Activated CD4-positive, alpha-beta T cell treated with anti-CD3 and anti-CD28 coated beads, Interleukin-2, Interleukin-6, amounts not matched to agents 100 ng/mL and 50 ng/mL, durations not matched to agents 16 hours and 8 hours (primary cell): ENCODE results near the gene CLTRN.
"Not testable (repeated sequence)": the region's sequence is repeated elsewhere in the genome, so short reads cannot be mapped to it uniquely, and the experiment has no call there.

ENCODE experiments used
- DNase-seq: peaks from one replicate; pipeline ENCODE4 v3.0.0-alpha.2; 2020

The CLTRN gene

DNA sequence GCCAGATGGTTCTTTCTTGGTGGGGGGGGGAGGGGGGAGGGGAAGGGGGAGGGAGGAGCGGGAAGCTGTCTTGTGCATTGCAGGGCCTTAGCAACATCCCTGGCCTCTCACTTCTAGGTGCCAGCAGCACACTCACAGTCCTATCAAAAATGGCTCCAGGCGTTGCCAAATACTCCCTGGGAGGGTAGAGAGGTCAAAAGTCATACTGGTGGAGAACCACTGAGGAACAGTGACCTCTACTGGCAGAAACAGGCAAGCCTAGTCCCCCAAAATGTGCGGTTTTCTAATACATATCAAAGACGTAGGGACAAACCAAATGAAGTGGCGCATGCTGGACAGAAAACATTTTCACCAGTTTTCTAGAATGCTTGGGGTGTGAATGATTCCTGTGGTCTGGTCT is 17.1 kb downstream of the CLTRN start:
- DNase-seq = not testable (repeated sequence)

DNA sequence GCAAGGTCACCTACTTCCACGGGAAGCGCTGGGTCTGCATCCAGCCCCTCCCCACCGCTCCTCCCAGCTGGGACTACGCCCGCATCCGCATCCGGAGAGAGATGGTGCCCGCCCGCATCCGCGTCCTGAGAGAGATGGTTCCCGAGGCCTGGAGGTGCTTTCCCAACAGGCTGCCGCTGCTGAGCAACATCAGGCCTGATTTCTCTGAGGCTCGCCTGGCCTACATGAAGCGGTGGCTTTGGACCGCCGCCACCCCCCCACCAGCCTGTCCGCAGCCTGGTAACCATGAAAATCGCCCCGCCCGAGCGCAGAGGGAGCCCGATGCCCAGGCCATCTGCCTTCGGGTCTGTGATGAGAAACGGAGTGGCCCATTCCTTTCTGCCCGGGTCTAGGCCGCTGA is 18.1 kb downstream of the CLTRN start:
- no peak for DNase-seq

DNA sequence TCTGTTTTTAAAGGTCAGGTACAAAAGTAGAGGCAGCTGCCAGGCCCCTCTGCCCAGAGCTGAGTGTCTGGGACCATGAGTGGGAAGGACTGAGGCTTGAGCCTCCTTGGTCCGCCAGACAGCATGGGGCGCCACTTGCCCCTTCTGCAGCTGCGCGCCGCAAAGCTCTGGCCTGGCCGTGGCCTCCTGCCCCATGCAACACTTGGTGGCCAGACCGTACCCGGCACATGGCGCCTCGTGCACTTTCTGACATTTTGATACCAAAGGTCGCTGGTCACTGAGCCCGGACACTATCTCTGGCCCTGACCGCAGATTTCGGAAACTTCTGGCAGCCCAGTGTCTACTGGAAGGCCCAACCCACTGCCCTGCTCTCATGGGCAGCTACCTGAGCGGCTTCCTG is 18.6 kb downstream of the CLTRN start:
- no peak for DNase-seq

DNA sequence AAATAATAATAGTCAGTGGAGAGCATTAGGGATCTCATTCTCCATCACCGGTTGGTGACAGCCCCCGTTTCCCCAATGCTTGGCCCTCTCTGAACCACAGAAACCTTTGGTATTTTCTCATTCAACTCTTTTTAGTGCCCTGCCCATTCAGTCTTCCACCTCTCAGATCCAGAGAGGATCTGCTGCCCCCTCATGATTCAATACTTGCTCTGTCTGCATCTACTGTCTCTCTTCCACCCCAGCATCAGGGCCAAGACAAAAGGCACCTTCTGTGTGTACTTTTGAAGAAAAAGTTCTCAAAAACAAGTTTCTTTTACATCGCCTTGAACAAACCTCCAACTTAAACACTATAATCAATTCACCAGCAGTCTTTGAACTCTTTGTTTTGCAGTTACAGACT is 19.3 kb downstream of the CLTRN start:
- no peak for DNase-seq

DNA sequence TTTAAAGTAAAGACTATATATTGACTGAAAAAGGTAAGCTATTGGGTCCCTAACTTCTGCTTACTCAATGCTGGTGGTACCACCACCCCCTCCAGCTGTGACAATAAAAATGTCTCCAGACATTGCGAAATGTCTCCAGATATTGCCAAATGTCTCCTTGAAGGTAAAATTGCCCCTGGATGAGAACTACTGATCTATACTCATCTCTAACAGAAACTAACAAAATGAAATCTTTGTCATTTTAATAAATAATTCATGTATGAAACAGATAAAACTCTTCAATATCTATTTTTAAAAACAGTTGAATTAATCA is 20.1 kb downstream of the CLTRN start:
- DNase-seq = no peak

DNA sequence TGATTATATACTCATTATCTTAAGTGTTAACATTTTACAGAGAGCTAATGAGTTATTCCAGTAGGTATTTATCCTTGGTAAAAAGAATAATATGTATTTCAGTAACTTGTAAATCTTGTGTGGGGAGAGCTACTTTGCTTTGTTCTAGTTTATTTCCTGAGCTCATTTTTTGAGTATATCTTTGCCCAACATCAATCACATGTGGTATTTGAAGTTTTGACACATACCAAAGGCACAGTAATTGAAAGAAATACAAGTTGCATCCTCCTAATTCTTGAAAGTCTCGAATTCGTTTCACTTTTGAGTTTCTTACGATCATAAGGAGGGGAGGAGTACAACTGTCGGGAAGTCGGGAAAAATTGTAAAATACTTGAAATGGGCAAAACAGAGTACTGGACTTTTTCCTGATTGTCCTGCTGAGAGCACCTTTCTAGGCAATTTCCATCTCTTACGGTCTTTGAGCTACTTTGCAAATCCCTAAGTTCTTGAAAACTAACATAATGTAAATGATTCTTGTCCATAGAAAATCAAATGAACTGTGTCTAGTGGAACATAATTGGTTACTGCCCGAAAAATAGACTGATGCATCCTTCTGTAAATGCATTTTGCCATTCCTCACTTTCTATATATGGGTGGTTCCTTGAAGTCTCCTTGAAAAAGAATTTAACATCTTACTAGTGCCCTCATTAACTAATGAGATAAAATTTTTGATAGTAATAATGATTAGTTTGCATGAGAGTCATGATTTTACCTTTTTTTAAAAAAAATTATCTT is 20.6 kb downstream of the CLTRN start:
- DNase-seq = no peak

DNA sequence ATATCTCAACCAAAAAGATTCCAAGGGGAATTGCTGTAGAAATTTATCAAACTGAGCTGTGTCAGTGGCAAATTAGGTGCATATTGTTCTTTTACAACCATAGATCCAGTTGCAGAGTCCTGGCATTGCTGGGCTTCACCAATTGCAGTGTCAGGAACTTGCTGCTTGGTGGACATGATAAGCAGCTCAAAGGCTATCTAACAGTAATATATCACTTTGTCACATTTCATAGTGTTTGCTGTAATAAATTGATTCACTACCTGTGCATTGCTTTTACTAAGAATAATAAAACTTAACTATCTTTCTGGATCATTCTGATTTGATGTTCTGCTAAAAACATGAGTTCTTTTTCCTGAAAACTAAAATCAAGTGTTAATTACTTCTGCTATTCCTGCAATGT is 33.0 kb downstream of the CLTRN start:
- no peak for DNase-seq

DNA sequence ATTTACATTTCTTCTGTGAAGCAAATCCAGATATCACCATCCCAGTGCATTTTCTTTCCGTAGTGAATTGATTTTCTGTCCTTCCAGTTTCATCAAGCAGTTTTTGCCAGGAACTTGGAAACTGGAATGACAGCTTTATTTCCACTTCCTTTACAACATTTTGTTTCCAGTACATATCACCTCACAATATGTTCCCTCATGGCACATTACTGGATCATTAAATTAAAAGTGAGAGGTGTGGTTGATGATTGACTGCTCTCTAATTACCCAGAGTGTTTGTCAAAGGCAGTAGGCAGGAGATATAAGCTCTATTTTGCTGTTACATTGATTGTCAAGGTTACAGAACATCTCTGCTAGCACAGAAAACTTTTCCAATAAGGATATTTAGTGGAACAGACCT is 41.6 kb downstream of the CLTRN start:
- DNase-seq = no peak

DNA sequence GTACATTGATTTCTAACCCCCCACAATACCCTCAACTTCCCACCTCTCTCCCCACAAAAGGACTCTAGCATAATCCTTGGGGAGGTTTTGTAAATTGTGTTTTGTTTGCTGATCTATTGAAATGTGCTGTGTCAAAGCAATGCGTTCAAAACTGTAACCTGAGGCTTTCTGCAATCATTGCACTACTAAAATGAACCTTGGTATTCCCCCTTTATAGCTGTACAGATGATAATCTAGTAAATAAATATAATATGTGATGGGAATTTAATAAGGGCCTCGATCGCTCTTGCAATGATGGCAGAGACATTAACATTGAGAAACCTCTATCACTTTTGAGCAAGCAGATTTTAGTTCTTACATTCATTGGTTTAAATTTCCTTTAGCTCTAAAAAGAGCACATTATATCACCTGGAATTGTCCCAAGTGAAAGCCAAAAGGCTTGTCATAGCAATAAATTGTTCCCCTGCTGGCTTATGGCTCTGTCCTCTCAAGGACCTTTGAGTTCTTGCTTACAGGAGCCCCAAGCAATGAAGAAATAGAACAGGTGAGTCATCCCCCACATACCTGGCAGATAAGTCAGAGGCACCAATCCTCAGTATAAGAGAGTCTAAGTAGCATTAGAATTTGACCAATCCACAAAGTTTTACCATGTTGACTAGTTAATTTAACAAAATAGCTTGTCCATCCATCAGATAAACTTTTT is 45.4 kb downstream of the CLTRN start:
- DNase-seq = no peak

DNA sequence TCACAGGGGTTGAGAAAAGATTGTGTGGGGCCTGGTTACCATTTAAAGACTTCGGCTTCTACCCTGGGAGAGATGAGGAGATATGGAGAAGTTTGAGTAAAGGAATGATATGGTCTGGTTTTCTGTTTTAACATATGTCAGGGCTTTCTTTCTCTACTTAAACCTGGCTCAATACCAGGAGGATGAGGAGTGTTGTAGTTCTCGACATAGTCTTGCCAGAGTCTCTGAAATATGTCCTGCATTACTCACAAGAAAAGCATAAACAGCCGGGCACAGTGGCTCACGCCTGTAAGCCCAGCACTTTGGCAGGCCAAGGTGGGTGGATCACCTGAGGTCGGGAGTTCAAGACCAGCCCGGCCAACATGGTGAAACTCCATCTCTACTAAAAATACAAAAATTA is 47.5 kb downstream of the CLTRN start:
- no peak for DNase-seq

DNA sequence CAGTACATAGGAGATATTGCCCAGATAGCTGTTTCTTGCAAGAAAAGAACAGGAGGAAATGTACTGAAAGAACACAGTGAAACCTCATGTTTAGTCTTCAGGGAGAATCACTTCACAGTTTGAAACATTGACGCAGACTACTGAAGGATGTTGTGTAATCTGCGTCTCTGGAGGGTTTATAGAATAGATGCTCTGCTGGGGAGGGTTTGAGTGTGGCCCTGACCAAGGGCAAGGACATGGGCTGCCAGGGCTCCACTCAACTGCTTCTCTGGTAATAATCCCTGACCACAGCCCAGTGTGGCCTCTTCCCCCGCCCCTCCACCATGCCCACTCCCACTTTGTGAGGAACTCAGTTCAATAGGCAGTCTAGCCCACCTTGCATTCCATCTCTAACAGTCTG is 48.1 kb downstream of the CLTRN start:
- DNase-seq = no peak

DNA sequence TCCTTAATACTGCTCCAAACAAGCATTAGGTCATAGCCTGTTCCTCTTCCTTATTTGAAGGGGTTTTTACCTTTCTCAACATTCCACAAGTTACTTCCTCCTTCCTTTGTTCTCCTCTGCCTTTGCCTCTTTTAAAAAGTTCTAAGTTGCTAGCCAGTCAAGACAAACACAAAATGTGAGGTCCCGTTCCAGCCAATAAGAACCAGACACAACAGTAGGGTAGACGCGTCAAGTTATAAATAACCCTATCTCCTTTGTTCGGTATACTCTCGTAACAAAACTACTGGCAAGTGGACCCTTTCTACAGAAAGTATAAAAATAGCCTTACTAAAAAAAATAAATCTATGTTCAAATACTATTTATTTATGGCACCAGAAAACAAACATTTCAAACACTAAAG is 57.5 kb downstream of the CLTRN start:
- DNase-seq = no peak

DNA sequence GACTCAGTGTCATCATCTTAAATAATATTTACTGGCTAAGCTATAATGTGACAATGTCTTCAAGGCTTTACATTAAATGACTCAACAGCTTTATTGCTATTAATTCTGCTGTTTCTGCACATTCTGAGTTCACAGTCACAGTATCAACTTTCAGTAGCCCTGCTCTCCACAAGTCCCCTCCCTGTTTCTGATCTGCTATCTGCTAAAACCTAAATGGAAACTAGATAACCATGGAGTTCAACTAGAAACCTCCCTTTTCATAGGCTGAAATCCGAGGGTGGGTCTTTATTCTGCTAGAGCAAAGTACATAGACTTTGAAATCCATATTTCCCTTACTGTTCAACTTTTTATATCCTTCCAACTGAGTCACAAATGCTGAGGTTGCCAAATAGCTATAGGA is 58.5 kb downstream of the CLTRN start:
- no peak for DNase-seq

DNA sequence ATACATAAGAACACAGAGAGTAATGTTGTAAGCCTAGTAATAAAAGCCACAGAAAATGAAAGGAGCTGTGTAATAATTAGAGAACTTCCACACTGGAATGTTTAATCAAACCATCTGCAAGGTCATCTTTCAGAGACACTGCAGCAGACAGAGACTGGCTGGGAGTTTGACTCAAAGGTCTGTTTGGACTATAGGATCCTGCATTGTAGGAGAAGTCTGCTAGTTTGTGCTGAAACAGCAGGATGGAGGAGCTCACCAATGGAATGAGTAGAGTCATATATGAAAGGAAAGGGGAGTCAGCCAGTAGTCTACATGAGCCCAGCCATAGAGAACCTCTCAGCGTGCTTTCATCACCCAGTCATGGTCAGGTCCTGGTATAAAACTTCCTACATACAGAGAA is 59.4 kb downstream of the CLTRN start:
- no peak for DNase-seq

DNA sequence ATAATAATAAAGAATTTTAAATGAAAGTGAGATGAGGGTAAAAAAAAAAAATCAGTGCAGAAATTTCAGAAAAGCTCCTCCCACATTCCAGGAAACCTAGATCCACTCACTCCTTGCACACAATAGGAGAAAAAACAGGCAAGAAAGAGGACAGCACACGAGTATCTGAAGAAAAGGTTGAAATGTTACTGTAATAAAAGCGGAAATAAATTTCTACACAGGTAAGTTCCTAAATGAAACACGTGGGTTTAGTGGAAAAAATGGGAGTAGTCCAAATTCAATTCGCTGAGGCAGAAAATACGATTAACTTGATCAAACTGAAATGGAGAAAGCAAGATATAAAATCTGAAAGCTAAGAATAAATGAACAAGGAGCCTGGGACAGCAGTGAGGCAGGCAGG is 61.8 kb downstream of the CLTRN start:
- no peak for DNase-seq

DNA sequence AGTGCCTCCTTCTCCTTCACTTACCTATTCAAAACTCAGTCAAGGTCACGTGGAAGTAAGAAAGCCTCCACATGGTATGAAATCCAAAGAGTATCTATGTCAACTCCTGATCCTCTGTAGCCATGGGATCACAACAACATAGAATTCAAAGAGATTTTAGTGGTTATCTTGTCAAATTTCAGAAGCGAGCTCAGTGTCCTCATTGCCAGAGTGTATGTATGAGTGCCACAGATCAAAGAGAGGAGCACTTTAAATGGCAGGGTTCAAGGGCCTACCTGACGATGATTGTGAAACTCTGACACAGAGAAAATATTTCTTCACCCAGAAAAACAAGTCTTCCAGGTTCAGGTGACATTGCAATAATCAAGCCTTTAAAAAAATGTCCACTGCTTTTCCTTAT is 62.7 kb downstream of the CLTRN start:
- no peak for DNase-seq

DNA sequence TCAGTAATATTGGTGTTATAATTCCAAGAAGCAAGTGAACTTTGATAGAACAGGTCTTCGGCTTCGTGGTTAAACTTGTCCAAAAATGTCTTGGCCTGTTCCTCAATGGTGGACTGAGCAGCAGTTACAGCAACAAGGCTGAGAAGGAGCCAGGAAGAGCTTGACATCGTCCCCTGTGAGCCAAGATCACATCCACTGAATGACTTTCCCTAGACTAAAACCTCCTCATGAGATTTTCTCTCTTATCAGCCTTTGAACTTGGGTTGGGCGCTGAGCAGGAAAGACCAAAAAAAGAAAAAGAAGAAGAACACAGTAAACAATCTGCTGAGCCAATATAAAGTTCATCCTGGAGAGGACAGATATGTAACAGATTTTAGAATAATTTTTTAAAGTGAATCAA is 63.9 kb downstream of the CLTRN start, which contains the start of gene ACE2:
Gene ACE2, minus strand, starts transcription at position 216 of the 400 bp plus-strand sequence. Its CDS starts 49 bp downstream, at position 167.
- DNase-seq = no peak

DNA sequence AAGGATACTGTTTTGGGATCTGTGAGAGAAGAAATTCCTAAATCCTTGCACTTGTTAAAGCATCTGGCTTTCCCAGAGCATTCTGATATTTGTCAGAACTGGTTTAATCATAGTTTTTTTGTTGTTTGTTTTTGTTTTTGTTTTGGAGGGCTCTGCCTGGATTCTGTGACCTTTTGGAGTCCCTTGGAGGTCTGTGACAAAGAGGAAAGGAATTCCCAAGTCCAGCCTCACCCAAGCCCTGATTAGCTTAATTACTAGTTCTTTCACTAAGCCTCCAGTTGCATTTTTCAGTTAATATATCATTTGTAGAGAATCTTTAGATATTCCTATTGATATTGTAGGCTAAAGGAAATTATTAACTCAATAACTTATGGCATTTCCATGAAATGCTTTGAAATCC is 64.6 kb downstream of the CLTRN start:
- no peak for DNase-seq

DNA sequence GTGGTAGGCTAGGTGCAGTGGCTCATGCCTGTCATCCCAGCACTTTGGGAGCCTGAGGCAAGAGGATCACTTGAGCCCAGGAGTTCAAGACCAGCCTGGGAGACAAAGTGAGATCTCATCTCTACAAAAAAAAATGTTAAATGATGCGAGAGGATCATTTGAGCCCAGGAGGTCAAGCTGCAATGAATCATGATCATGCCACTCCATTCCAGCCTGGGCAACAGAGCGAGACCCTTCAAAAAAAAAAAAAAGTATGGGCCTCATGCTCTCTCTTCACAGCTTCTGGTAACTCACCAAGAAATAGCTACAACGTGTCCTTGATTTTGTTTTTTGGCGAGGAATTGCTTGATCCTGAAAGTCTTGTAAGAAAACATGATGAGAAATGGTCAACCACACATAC is 65.1 kb downstream of the CLTRN start:
- DNase-seq = no peak

DNA sequence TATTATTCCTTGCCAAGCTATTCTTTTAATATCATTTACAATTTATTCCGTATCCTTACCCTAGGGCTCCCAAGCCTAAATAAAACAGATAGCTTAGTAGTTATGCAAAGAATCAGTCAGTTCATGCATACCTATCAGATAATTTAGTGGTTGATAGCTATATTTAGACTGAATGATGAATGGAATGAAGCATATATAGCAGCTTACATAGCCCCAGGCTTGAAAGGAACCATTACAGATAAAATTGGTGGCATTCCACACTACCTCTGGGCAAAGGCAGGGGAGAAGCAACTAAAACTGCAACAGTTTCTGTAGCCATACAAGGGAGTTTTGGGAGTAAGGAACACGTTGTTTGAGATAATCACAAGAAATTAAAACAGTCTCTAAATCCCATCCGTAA is 66.6 kb downstream of the CLTRN start:
- DNase-seq = no peak

DNA sequence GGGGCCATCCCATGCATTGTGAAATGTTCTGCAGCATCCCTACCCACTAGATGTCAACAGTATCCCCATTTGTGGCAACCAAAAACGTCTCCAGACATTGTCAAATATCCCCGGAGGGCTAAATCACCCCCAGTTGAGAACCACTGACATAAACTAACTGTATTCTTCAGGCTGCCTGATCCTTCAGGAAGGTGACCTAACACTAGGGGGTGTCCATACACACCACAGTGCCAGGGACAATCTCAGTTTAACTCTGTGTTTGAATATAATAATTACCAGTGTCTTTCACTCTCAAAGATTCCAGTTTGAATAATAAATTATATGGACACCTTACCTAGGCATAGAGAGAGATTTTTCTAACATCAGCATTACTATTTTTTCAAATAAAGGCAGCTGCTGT is 70.2 kb downstream of the CLTRN start:
- no peak for DNase-seq

DNA sequence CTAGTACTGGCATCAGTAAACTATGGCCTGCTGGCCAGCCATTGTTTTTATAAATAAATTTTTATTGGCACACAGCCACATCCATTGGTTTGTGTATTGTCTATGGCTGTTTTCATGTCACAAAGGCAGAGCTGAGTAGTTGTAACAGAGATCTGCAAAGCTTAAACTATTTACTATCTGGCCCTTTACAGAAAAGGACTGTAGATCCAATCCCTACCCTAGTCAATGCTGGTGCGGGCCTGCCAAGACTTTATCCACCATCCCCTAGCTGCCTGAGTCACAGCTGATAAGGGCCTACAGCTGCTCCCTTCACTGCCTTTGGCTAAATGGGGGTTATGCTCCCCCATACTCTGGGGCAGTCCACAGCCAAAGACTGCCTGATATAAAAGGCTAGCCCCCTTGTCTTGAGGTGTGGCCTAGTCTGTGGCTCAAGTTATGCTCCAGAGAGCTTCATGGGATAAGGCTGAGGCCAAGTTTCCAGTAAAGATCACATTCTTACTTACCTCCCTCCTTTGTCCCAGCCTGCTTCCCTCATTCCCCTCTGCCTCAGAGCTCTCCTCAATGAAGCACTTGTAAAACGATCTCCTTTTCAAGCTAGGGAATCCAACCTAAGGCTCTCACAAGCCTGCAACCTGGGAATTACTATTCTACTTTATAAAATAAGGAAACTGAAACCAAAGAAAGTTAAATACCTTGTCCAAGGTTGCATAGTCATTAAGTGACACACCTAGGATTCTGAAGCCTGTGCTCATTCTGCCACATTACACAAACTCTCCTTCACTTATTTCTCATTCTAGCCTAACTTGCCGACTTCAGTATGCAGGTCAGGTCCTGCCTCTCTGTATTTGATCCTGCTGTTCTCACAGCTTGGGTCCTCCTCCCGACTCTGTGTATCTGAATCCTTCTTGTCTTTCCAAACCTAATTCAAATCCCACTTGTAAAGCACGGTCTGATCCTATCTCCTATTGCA is 84.5 kb downstream of the CLTRN start:
- no peak for DNase-seq
